Activated CD8-positive, alpha-beta memory T cell treated with anti-CD3 and anti-CD28 coated beads for 4 hours (primary cell): ENCODE data around the gene HMBS.
A peak's percentile ranks its signal among the peaks of the same experiment; 100 is the strongest.
"Not testable (repeated sequence)": the region's sequence is repeated elsewhere in the genome, so short reads cannot be mapped to it uniquely, and the experiment has no call there.

Source experiments
- DNase-seq, 2 donors: peaks; one replicate each; pipeline ENCODE4 v3.0.0-alpha.2; 2020; ENCODE audit warnings: low read depth in 2 of 2

Gene HMBS

DNA sequence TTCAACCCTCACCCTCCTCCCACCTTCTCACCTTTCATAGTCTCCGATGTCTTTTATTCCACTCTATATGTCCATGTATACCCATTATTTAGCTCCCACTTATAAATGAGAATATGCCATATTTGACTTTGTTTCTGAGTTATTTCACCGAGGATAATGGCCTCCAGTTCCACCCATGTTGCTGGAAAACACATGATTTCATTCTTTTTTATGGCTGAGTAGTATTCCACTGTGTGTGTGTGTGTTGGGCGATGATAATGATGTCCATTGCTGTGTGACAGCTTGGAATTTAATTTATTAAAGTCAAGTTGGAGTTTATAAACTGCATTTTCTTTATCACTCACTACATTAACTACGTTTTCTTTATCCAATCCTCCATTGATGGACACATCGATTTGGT lies 33.5 kb downstream of the HMBS start:
- DNase-seq: no peak

DNA sequence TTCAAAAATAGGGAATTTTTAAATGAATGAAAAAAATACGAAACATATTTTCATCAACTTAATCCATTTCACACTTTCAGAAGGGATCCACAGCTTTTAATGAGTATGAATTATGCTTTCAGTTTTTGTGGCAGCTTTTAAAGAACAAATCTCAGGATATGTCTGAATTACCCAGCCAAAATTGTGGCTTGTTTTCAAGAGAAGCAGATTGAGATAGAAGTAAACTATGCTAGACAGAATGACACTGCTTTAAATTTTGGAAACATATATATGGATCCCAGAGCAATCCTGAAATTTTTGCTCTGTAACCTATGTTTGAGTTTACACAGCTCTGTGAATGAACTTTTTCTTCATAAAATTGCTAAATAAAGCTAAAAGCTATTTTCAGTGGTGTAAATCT lies 34.3 kb downstream of the HMBS start:
- no peak for DNase-seq

DNA sequence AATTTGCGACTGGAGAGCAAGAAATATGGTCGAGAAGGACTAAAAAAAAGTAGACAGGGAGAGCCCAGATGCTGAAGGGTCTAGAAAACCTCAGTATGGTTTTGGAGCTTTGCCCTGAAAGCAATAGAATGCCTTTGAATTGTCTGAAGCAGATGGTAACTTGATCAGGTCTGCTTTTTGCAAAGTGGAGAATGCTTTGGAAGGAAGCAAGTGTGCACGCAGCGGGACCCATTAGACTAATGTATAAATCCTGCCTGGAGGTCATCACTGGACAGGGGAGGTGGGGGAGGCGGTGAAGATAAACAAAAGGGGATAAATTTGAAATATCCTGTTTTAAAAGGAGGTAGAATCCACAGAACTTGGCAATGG lies 35.9 kb downstream of the HMBS start:
- no peak for DNase-seq

DNA sequence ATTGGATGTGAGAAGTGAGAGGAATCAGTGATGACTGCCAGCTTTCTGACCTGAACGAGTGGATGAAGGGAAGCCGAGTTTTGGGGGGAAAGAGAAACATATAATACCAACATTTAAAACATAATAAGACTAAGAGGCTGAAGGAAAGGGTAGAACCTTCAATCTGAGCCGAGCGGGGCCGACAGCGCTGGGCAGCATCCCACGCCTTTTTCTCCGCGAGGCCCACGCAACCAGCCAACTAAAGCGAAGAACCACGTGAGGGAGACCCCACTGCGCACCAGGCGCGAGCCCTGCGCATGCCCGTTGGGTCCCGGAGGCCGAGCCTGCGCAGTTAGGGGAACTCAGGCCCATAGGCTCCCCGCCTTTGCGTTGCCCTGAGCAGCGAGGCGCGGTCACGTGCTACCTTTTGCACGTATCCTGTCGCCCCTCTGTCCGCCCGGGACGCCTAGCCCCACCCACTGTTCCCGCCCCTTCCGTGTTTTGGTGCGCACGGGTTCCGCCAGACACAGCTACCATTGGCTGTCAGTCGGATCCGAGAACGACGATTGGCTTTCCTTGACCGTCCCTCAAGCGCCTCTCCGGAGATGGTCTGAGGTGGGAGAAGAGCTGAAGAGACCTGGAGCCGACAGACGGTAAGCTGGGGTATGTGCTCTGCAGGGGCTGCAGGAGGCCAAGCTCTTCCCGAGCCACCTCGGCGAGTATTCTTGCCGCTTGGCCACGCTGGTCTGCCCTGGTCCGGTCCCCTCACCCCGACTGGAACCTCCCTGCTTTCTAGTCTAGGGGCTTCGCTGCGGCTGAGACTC lies 36.5 kb downstream of the HMBS start, which contains the start of gene HINFP:
TSS of gene HINFP (plus strand) at position 573 of the 803 bp plus-strand sequence. CDS start 5,365 bp downstream, outside the sequence.
- peak; percentile 99 to 100 for DNase-seq

DNA sequence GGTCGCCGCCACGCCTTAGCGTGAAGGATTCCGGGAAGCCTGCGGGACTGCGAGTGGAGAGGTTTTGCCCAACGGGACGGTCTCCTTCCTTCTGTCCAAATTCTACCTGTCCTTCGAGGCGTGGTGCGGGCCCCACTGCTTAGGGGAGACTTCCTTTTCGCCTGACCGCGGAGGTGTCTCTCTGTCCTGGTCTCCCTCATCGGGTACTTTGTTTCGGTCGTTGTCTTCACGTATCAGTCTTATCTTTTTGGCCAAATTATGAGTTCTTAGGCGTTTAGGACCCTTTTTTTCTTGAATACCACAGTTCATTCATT lies 37.1 kb downstream of the HMBS start:
- no peak for DNase-seq

DNA sequence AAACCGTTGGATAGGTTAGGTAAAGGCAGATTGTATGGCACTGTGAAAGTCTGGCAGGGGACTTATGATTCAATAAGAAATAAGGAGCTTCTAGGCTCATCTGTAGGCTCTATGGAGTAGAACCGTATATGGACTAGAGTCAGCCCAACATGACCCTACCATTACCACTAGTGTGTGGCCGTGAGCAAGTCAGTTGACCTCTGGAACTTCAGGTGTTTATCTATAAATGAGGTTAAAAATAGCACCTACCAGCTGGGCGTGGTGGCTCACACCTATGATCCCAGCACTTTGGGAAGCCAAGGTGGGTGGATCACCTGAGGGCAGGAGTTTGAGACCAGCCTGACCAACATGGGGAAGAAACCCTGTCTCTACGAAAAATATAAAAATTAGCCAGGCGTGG lies 41.1 kb downstream of the HMBS start:
- DNase-seq: no peak

DNA sequence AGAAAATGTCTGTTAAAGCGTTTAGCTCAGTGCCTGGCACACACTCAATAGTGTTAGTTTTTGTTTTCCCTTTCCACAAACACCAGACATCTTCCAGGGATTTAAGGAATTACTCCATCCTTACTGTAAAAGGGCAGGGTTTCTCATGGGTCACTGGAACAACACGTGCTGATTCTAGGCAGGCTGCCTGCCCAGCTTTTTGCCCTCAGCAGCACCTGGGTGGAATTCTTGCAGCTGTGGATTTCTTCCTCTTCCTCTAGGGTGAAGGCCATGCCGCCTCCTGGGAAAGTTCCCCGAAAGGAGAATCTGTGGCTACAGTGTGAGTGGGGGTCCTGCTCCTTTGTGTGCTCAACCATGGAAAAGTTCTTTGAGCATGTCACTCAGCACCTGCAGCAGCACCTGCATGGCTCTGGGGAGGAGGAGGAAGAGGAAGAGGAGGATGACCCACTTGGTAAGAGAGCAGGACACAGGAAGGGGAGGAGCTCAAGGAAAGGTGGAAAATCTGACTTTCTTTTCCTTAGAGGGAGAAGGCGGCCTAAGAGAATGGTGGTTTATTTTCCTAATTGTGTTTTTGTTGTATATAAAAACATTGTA lies 42.1 kb downstream of the HMBS start:
- DNase-seq: no peak

DNA sequence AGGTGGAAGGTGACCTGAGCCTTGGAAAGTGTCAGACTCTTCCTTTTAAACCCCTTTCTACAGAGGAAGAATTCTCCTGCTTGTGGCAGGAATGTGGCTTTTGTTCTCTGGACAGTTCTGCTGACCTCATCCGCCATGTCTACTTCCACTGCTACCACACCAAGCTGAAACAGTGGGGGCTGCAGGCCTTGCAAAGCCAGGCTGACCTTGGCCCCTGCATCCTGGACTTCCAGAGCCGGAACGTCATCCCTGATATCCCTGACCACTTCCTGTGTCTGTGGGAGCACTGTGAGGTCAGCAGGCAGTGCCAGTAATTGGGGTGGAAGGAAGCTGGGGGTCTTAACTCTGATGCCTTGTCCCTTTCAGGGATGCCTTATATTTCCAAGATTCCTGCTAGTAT lies 46.0 kb downstream of the HMBS start:
- DNase-seq: no peak

DNA sequence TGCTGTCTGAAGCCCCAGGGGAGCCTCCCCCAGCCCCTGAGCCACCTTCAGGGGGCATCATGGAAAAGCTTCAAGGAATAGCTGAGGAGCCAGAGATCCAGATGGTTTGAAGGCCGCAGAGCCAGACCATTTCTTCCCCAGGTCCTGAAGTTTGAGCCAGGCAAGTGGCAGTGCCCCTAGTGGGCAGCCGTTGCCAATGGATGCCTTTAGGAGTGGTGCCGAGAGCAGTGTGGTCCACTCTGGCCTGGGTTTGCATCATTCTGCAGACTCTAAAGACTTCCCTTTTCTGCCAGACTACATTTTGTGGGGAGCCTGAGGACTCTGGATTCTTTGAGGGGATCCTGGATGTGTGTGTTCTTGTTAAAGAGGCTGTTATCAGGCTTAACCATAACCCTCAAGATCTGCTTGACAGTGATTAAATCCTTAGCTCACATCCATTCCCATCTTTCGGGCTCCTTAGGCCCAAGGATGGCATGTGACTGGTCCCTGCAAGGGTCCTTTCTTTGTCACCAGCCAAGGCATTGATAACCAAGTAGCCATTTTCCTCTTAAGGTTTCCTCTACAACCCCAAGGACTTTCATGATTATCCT lies 49.8 kb downstream of the HMBS start:
- DNase-seq: no peak

DNA sequence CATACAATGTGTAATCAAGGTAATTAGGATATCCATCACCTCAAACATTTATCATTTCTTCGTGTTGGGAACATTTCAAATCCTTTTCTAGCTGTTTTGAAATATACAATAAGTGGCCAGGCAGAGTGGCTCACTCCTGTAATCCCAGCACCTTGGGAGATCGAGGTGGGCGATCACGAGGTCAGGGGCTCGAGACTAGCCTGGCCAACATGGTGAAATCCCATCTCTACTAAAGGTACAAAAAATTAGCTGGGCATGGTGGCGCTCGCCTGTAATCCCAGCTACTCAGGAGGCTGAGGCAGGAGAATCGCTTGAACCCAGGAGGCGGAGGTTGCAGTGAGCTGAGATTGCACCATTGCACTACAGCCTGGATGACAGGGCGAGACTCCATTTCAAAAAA lies 54.6 kb downstream of the HMBS start:
- DNase-seq: not testable (repeated sequence)
